ENCODE results near the gene GNAZ. TPM values are rescaled to one million over a fixed set of nuclear protein-coding genes. Genes with fewer than 3 reads are reported as not detected.

GNAZ gene
- total RNA-seq, 4 donors from 2014 or later = 50.1 to 89.2 (median 55.0) TPM

DNA sequence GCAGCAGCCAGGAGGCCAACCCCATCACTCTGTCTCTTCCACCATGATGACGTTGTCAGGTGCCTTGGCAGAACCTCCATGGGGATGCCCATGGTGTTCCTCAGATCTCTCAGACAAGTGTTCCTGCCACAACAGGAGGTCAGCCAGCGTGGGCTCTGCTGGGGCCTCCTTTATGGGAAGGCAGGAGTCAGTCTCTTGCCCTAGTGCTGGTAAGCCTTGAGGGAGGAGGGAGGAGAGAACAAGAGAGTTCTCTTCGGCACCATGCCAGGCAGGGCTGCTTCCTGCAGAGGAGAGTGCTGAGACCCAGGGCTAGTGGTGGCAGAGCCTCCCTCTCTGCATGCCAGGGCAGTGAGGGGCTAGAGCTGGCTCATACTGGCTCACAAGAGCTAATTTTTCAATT is 32.5 kb downstream of the GNAZ start:
- no peak overlapping the region for H3K27ac ChIP-seq
- peaks cover 8 to 42% (median 19%) of the 10 kb centered on the region in 3 donors for H3K4me1 ChIP-seq
- no peaks in the 10 kb centered on the region for H3K27me3 ChIP-seq
- no peaks in the 10 kb centered on the region for H3K9me3 ChIP-seq
- TF ChIP-seq, protein P1, sequence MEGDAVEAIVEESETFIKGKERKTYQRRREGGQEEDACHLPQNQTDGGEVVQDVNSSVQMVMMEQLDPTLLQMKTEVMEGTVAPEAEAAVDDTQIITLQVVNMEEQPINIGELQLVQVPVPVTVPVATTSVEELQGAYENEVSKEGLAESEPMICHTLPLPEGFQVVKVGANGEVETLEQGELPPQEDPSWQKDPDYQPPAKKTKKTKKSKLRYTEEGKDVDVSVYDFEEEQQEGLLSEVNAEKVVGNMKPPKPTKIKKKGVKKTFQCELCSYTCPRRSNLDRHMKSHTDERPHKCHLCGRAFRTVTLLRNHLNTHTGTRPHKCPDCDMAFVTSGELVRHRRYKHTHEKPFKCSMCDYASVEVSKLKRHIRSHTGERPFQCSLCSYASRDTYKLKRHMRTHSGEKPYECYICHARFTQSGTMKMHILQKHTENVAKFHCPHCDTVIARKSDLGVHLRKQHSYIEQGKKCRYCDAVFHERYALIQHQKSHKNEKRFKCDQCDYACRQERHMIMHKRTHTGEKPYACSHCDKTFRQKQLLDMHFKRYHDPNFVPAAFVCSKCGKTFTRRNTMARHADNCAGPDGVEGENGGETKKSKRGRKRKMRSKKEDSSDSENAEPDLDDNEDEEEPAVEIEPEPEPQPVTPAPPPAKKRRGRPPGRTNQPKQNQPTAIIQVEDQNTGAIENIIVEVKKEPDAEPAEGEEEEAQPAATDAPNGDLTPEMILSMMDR (IDR thresholded peaks at IDR 0.05) = no peak
- TF ChIP-seq POLR2AphosphoS5 (IDR thresholded peaks at IDR 0.05) (no peak), EP300 (IDR thresholded peaks at IDR 0.05) (no peak), POLR2A (IDR thresholded peaks at IDR 0.05) (no peak)
- no peak for ATAC-seq
- WGBS, 2 donors (ENCODE audit: low coverage in 1 of 2) = 80% methylated on average over 1 of the region's 3 CpGs; no CpG with 5 or more reads in 1 of the 2 donors
- H3K36me3 ChIP-seq = peaks cover 0 to 10% of the 10 kb centered on the region in 2 donors
- H3K4me3 ChIP-seq = no peak overlapping the region

DNA sequence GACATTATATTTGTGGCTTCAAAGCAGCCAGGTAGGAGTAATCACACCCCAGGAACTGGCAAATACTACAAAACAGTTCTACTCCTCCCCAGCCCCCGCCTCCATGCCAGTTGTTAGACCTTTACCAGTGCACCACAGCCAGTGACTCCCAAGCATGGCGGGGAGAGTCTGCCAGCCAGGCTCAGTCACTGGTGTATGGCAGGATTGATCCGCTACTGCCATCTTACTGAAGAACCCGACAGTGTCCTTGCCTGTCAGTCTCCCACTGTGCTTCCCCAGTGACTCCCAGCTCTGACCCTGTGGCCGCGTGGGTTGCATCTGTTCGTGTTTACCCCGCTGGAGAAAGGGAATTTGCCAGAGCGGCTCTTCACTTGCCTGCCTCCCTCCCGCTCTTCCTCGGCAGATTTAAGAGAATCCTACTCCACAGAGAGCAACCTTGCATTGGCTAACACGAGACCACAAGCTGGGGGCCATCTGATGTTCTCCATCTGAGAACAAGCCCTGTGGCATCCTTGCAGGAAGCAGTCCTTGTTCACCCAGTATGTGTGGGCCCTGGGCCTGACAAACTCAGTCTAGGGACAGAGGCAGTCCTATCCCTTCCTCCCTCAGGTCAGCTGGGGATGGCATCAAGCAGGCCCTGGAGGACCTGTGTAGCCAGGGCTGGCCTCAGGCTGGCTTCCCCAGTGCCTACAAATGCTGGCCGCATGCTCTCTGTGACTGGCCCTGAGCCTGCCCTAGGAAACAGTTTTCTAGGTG is 33.1 kb downstream of the GNAZ start:
- 77 to 88% methylated on average over 5 of the region's 13 CpGs for WGBS, 2 donors (ENCODE audit: low coverage in 1 of 2)
- Histone ChIP-seq H3K27me3 (no peaks in the 10 kb centered on the region), H3K36me3 (peaks cover 0 to 16% of the 10 kb centered on the region in 2 donors), H3K4me1 (peaks cover 3 to 36% (median 15%) of the 10 kb centered on the region in 3 donors), H3K9me3 (no peaks in the 10 kb centered on the region), H3K27ac (no peak overlapping the region), H3K4me3 (no peak overlapping the region)
- ATAC-seq = no peak
- no peak for TF ChIP-seq POLR2AphosphoS5 (IDR thresholded peaks at IDR 0.05)
- TF ChIP-seq EP300 (IDR thresholded peaks at IDR 0.05) = no peak
- TF ChIP-seq, protein P1 (IDR thresholded peaks at IDR 0.05) = no peak
- no peak for TF ChIP-seq POLR2A (IDR thresholded peaks at IDR 0.05)

DNA sequence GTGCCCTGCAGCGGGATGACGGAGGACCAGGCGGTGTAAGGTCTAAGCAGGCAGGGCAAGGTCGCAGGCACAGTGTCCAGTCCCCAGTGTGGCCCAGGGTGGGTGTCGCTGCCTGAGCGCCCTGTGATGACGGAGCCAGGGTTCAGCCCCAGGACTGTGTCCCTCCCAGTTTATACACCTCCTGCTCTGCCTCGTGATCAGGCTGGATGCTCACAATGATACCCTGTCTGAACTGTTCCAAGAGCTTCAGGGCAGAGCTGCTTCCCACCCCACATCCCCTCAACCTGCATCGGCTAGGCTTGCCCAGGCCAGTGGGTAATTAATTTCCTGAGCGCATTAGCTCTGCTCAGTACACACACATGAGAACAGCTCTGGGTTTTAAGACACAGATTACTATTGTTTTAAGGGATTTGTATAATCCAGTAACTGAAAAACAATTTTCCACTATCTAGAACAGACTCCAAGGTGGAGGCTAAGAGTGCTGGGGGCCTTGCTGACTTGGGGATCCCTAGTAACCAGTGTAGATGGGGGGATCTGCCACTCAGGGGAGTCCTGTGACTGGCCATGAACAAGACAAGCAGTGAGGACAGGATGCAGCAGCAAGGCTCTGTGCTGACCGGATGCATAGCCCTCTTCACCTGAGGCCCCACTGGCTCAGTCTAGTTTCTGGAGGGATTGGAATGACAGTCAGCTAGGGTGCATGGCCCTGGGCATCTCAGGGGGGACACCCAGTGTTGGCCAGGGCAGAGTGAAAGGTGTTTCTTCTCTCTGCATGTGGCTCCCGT is 34.1 kb downstream of the GNAZ start:
- Histone ChIP-seq H3K4me3 (no peak overlapping the region), H3K4me1 (peaks cover 0 to 26% (median 6%) of the 10 kb centered on the region in 3 donors), H3K27ac (no peak overlapping the region), H3K36me3 (peaks cover 0 to 16% of the 10 kb centered on the region in 2 donors), H3K9me3 (no peaks in the 10 kb centered on the region), H3K27me3 (no peaks in the 10 kb centered on the region)
- TF ChIP-seq EP300 (IDR thresholded peaks at IDR 0.05) = no peak
- no peak for TF ChIP-seq POLR2AphosphoS5 (IDR thresholded peaks at IDR 0.05)
- TF ChIP-seq, protein P1 (IDR thresholded peaks at IDR 0.05) = no peak
- TF ChIP-seq POLR2A (IDR thresholded peaks at IDR 0.05) = no peak
- 78 to 87% methylated on average over 5 to 7 of the region's 12 CpGs for WGBS, 2 donors (ENCODE audit: low coverage in 1 of 2)
- ATAC-seq = no peak

DNA sequence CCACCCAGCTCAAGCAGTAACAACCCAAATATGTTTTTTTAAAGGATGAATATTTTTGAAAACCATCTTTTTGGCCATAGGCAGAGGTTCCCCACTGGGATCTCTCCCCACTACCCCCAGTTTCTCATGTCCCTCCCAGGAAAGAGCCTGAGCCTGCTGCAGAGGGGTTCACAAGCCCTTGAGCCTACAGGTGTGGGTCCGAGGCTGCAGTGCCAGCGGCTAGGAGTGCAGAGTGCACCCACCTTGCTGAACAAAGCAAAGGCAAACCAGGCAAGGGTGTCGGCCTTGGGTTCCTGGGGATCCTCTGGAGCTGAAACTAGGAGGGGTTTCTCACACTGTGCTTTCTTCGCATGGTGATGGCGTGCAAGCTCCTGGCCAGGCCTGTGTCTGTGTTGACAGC is 35.0 kb downstream of the GNAZ start:
- no peak for ATAC-seq

More for the DNA sequence above, 35.0 kb downstream of the GNAZ start:
- no peaks in the 10 kb centered on the region for H3K27me3 ChIP-seq
- whole genome bisulfite sequencing, 2 donors (ENCODE audit: low coverage in 1 of 2) = 90% methylated on average over 2 of the region's 5 CpGs; no CpG with 5 or more reads in 1 of the 2 donors
- H3K36me3 ChIP-seq = peaks cover 0 to 24% of the 10 kb centered on the region in 2 donors
- no peak overlapping the region for H3K27ac ChIP-seq
- no peak overlapping the region for H3K4me3 ChIP-seq
- peaks cover 0 to 17% (median 0%) of the 10 kb centered on the region in 3 donors for H3K4me1 ChIP-seq
- TF ChIP-seq EP300 (IDR thresholded peaks at IDR 0.05) (no peak), POLR2A (IDR thresholded peaks at IDR 0.05) (no peak), POLR2AphosphoS5 (IDR thresholded peaks at IDR 0.05) (no peak)
- TF ChIP-seq, protein P1 (IDR thresholded peaks at IDR 0.05) = no peak
- no peaks in the 10 kb centered on the region for H3K9me3 ChIP-seq

Data from gastroesophageal sphincter (tissue), 4 donors.